Activated effector memory CD4-positive, alpha-beta T cell treated with anti-CD3 and anti-CD28 coated beads, Interleukin-2, amount 50 U/mL, for 16 hours (primary cell): ENCODE measurements around the gene SYT1.

Experiments used
- DNase-seq: peaks from one replicate; pipeline ENCODE4 v3.0.0-alpha.2; 2020

Gene SYT1

GRCh38 chr12:79301181-79301580 lies 436.6 kb downstream of the SYT1 start:
- DNase-seq, result no peak

GRCh38 chr12:79302162-79302814 lies 437.7 kb downstream of the SYT1 start:
- DNase-seq, result no peak

- no peak for DNase-seq
Measured at GRCh38 chr12:79307340-79307739, 442.8 kb downstream of the SYT1 start.

- no peak for DNase-seq
Measured at GRCh38 chr12:79309039-79309438, 444.5 kb downstream of the SYT1 start.

GRCh38 chr12:79317179-79317847 lies 452.7 kb downstream of the SYT1 start:
- no peak for DNase-seq

GRCh38 chr12:79322905-79323304 lies 458.3 kb downstream of the SYT1 start:
- DNase-seq, result no peak

- DNase-seq, result no peak
Measured at GRCh38 chr12:79324571-79324970, 460.0 kb downstream of the SYT1 start.

GRCh38 chr12:79326222-79326621 lies 461.6 kb downstream of the SYT1 start:
- no peak for DNase-seq

- DNase-seq, result no peak
Measured at GRCh38 chr12:79326663-79327062, 462.1 kb downstream of the SYT1 start.

GRCh38 chr12:79327465-79327864 lies 462.9 kb downstream of the SYT1 start:
- DNase-seq, result no peak

- no peak for DNase-seq
Measured at GRCh38 chr12:79329933-79330332, 465.4 kb downstream of the SYT1 start.

GRCh38 chr12:79331870-79332269 lies 467.3 kb downstream of the SYT1 start:
- no peak for DNase-seq

- no peak for DNase-seq
Measured at GRCh38 chr12:79333144-79333543, 468.6 kb downstream of the SYT1 start.

- DNase-seq, result no peak
Measured at GRCh38 chr12:79337662-79338290, 473.2 kb downstream of the SYT1 start.

GRCh38 chr12:79344855-79345847 lies 480.6 kb downstream of the SYT1 start:
- no peak for DNase-seq

- no peak for DNase-seq
Measured at GRCh38 chr12:79347866-79348265, 483.3 kb downstream of the SYT1 start.

- no peak for DNase-seq
Measured at GRCh38 chr12:79351251-79351650, 486.7 kb downstream of the SYT1 start.

- DNase-seq, result no peak
Measured at GRCh38 chr12:79356216-79356615, 491.6 kb downstream of the SYT1 start.

- no peak for DNase-seq
Measured at GRCh38 chr12:79357048-79357447, 492.5 kb downstream of the SYT1 start.

- no peak for DNase-seq
Measured at GRCh38 chr12:79358716-79359300, 494.2 kb downstream of the SYT1 start.

- no peak for DNase-seq
Measured at GRCh38 chr12:79360286-79360685, 495.7 kb downstream of the SYT1 start.

- DNase-seq, result no peak
Measured at GRCh38 chr12:79360936-79361335, 496.4 kb downstream of the SYT1 start.

- no peak for DNase-seq
Measured at GRCh38 chr12:79364197-79364596, 499.6 kb downstream of the SYT1 start.
